Stimulated activated CD4-positive, alpha-beta T cell treated with anti-CD3 and anti-CD28 coated beads, Interleukin-15, amount 100 ng/mL, for 48 hours (primary cell): Measurements from ENCODE around the gene MTCH1.

ENCODE experiments used
- DNase-seq, 2 donors: peaks; one replicate each; pipeline ENCODE4 v3.0.0-alpha.2; 2020; ENCODE audit warnings: low read depth in 2 of 2

Gene MTCH1

GRCh38 chr6:36926708-36927513 lies 59.1 kb downstream of the MTCH1 start:
- DNase-seq = no peak

DNA sequence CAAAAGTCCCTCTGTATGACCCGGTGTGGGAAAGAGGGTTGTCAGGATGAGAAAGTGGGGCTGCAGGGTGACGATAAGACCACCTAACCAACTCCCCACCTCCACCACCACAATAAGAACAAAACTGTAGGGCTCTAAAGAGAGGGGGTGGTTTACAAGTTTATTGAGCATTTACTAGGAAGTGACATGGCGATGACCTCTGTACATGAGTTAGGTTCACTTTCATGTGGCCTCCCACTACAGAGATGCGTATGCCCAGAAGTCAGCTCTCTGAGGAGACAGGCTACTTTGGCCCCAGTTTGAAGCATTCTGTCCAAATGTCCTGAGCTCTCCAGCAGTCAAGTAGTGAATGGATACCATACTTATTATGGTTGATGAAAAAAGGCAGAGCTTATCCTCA lies 60.2 kb downstream of the MTCH1 start:
- no peak for DNase-seq

DNA sequence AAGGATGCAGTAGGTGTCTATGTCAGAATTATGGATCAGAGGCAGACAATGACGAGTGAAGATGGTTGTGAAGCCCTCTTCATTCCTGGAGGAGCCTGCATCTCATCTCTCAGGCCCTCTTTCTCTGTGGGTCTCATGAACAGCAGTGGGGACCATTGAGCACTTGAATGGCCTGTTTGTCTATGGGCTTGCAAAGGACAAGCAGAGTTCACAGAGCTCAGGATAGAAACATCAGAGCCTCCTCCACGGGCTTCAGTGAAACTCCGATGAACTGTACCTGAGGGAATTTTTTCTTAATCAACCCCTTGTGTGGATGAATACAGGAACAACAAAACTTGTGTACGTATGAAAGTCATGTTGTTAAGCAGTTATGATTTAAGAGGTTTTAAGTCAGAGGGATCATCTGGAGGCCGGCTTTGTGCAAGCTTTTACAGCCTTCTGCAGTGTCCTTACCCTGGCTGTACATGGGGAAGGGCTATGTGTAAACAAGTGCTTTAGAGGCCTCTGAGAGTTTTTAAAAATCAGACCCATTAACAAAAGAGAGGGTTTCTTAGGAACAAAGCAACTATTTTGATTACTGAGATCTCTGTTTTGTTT lies 61.1 kb downstream of the MTCH1 start:
- DNase-seq = no peak

DNA sequence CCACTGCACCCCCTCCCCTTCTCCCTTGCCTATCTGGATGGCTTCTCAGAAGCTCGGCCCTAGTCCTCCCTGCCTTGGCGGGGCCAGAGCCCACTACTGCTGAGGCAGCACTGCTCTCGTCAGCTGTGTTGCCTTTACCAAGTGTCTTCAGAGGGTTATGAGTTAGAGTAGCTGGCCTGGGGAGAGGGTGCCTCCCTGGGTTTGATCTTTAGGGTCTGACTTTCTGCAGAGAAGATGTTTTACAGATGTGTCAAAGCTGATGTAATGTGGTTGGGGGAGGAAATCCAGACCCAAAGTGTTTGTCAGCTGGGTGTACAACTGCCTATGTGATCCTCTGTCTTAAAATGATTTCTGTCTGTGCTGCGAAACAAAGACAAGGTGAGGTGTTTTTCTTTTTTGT lies 61.9 kb downstream of the MTCH1 start:
- no peak for DNase-seq

- no peak for DNase-seq
These were observed 65.5 kb downstream of the MTCH1 start for GRCh38 chr6:36920546-36920945.

DNA sequence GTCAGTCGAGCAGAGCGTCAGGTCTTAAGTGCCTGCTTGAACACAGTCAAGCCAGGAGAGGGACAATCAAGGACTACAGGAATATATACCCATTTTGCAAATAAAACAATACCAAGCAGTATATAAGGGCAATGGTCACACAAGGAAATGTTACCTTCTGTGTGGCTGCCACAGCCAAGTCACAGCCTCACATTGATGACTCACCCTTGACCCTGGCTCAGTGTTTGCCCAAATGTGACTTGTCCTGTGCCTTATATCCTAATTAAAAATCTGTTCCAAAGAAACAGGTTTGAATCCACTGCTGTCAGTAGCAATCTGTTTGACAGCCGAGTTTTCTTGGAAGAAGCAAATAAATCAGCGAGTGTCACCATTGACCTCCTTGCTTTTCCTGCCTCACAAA lies 65.9 kb downstream of the MTCH1 start:
- DNase-seq = no peak
